ENCODE results near the gene ULK4.
"Not testable (repeated sequence)": the region's sequence is repeated elsewhere in the genome, so short reads cannot be mapped to it uniquely, and the experiment has no call there.

Gene ULK4

GRCh38 chr3:41705893-41706292 is 256.0 kb downstream of the ULK4 start:
- TF ChIP-seq ELF4 (IDR thresholded peaks at IDR 0.05), result no peak
- TF ChIP-seq TARDBP (IDR thresholded peaks at IDR 0.05), result no peak
- TF ChIP-seq PKNOX1 (IDR thresholded peaks at IDR 0.05), result no peak
- no peak for TF ChIP-seq FOXK2 (IDR thresholded peaks at IDR 0.05)
- no peak for TF ChIP-seq LEF1 (IDR thresholded peaks at IDR 0.05; ENCODE audit: borderline replicate concordance)
- no peak for TF ChIP-seq NFRKB (IDR thresholded peaks at IDR 0.05)
- no peak for TF ChIP-seq SUZ12 (IDR thresholded peaks at IDR 0.05)
- no peak for TF ChIP-seq ARNT (IDR thresholded peaks at IDR 0.05)
- TF ChIP-seq FOXA1 (IDR thresholded peaks at IDR 0.05), result no peak
- no peak for TF ChIP-seq CTBP1 (IDR thresholded peaks at IDR 0.05; ENCODE audit: borderline replicate concordance)
- TF ChIP-seq SP1 (IDR thresholded peaks at IDR 0.05), result no peak
- TF ChIP-seq ZNF384 (IDR thresholded peaks at IDR 0.05), result no peak
- no peak for TF ChIP-seq HDGF (IDR thresholded peaks at IDR 0.05; ENCODE audit: borderline replicate concordance)
- no peak for DNase-seq (ENCODE audit: extremely low spot score)
- ChIA-PET CTCF (no interaction called here), POLR2A (no interaction called here)

- DNase-seq (ENCODE audit: extremely low spot score), result no peak
- CTCF ChIA-PET, result no interaction called here
- POLR2A ChIA-PET, result no interaction called here
- TF ChIP-seq ZNF384 (IDR thresholded peaks at IDR 0.05) (no peak), FOXM1 (IDR thresholded peaks at IDR 0.05; ENCODE audit: borderline replicate concordance) (no peak), HDGF (IDR thresholded peaks at IDR 0.05; ENCODE audit: borderline replicate concordance) (no peak), SP1 (IDR thresholded peaks at IDR 0.05) (no peak), ARNT (IDR thresholded peaks at IDR 0.05) (no peak), CTBP1 (IDR thresholded peaks at IDR 0.05; ENCODE audit: borderline replicate concordance) (no peak), FOXK2 (IDR thresholded peaks at IDR 0.05) (no peak), FOXA1 (IDR thresholded peaks at IDR 0.05) (no peak), SUZ12 (IDR thresholded peaks at IDR 0.05) (no peak), L3MBTL2 (conservative IDR thresholded peaks at IDR 0.05) (no peak), NFRKB (IDR thresholded peaks at IDR 0.05) (no peak), ELF4 (IDR thresholded peaks at IDR 0.05) (no peak), BHLHE40 (IDR thresholded peaks at IDR 0.05; ENCODE audit: borderline replicate concordance) (no peak), LEF1 (IDR thresholded peaks at IDR 0.05; ENCODE audit: borderline replicate concordance) (no peak), TARDBP (IDR thresholded peaks at IDR 0.05) (no peak), PKNOX1 (IDR thresholded peaks at IDR 0.05) (no peak)
Measured at GRCh38 chr3:41701191-41701698, 260.7 kb downstream of the ULK4 start.

GRCh38 chr3:41700155-41700554 is 261.7 kb downstream of the ULK4 start:
- ChIA-PET CTCF (no interaction called here), POLR2A (no interaction called here)
- TF ChIP-seq ARNT (IDR thresholded peaks at IDR 0.05) (no peak), FOXA1 (IDR thresholded peaks at IDR 0.05) (no peak)
- DNase-seq (ENCODE audit: extremely low spot score), result no peak

- CTCF ChIA-PET, result interaction anchor here (0.6 kb wide), 1 partner anchor 14 kb away, joined by 3 read pairs; no protein-coding TSS in a partner anchor
- DNase-seq (ENCODE audit: extremely low spot score), result no peak
- POLR2A ChIA-PET, result no interaction called here
- no peak for TF ChIP-seq ZNF384 (IDR thresholded peaks at IDR 0.05)
- no peak for TF ChIP-seq PKNOX1 (IDR thresholded peaks at IDR 0.05)
- no peak for TF ChIP-seq HDGF (IDR thresholded peaks at IDR 0.05; ENCODE audit: borderline replicate concordance)
- no peak for TF ChIP-seq BHLHE40 (IDR thresholded peaks at IDR 0.05; ENCODE audit: borderline replicate concordance)
- TF ChIP-seq CTBP1 (IDR thresholded peaks at IDR 0.05; ENCODE audit: borderline replicate concordance), result no peak
- no peak for TF ChIP-seq SP1 (IDR thresholded peaks at IDR 0.05)
- TF ChIP-seq TARDBP (IDR thresholded peaks at IDR 0.05), result no peak
- no peak for TF ChIP-seq ARNT (IDR thresholded peaks at IDR 0.05)
- TF ChIP-seq SUZ12 (IDR thresholded peaks at IDR 0.05), result no peak
- TF ChIP-seq NFRKB (IDR thresholded peaks at IDR 0.05), result no peak
- no peak for TF ChIP-seq LEF1 (IDR thresholded peaks at IDR 0.05; ENCODE audit: borderline replicate concordance)
- TF ChIP-seq FOXM1 (IDR thresholded peaks at IDR 0.05; ENCODE audit: borderline replicate concordance), result no peak
- TF ChIP-seq L3MBTL2 (conservative IDR thresholded peaks at IDR 0.05), result no peak
- TF ChIP-seq FOXA1 (IDR thresholded peaks at IDR 0.05), result no peak
Measured at GRCh38 chr3:41698898-41699297, 263.0 kb downstream of the ULK4 start.

- ChIA-PET POLR2A (no interaction called here), CTCF (interaction anchor here (1.1 kb wide), 1 partner anchor 18 kb away, joined by 3 read pairs; no protein-coding TSS in a partner anchor)
- no peak for DNase-seq (ENCODE audit: extremely low spot score)
- TF ChIP-seq TARDBP (IDR thresholded peaks at IDR 0.05), result no peak
- no peak for TF ChIP-seq FOXA1 (IDR thresholded peaks at IDR 0.05)
- TF ChIP-seq HDGF (IDR thresholded peaks at IDR 0.05; ENCODE audit: borderline replicate concordance), result no peak
- TF ChIP-seq SP1 (IDR thresholded peaks at IDR 0.05), result no peak
- TF ChIP-seq SUZ12 (IDR thresholded peaks at IDR 0.05), result no peak
- TF ChIP-seq PKNOX1 (IDR thresholded peaks at IDR 0.05), result no peak
- TF ChIP-seq BHLHE40 (IDR thresholded peaks at IDR 0.05; ENCODE audit: borderline replicate concordance), result no peak
- TF ChIP-seq NFRKB (IDR thresholded peaks at IDR 0.05), result no peak
- TF ChIP-seq ELF4 (IDR thresholded peaks at IDR 0.05), result no peak
Measured at GRCh38 chr3:41697702-41698101, 264.2 kb downstream of the ULK4 start.

- CTCF ChIA-PET; POLR2A ChIA-PET; DNase-seq (ENCODE audit: extremely low spot score): not testable (repeated sequence)
Measured at GRCh38 chr3:41695806-41696205, 266.1 kb downstream of the ULK4 start.
